OCI-LY3 (cell line): ENCODE measurements around the gene COL12A1.
A peak's percentile ranks its signal among the peaks of the same experiment; 100 is the strongest.

Experiments used
- H2AFZ ChIP-seq: fragments of 200-600, 300-600 bp; shearing (Covaris generic); 2 replicates; pipeline ENCODE4 v1.6.0; 2014; ENCODE audit warnings: antibody characterized with exemption, low read depth, low read length
- H3K27ac ChIP-seq: fragments of 200-600, 300-600 bp; sonication (generic); 2 replicates; pipeline ENCODE4 v1.5.1; 2014; ENCODE audit warnings: mild to moderate bottlenecking, low read length, moderate library complexity, mixed read lengths
- H3K27me3 ChIP-seq: fragments of 200-600, 300-600 bp; sonication (generic); 2 replicates; pipeline ENCODE4 v1.6.1; 2014; ENCODE audit warnings: low read depth, low read length, mixed read lengths
- H3K36me3 ChIP-seq: fragments of 200-600, 300-600 bp; sonication (generic); replicated peaks from 2 replicates; pipeline ENCODE3; 2014; ENCODE audit warnings: low read depth, low read length, mixed read lengths
- H3K4me1 ChIP-seq: fragments of 300-600, 200-600 bp; sonication (generic); 2 replicates; pipeline ENCODE4 v1.6.1; 2014; ENCODE audit warnings: low read length, mixed read lengths
- H3K4me2 ChIP-seq: fragments of 200-600, 300-600 bp; sonication (generic); 2 replicates; pipeline ENCODE4 v1.6.1; 2014; ENCODE audit warnings: low read length, mixed read lengths
- H3K4me3 ChIP-seq: fragments of 300-600, 200-600 bp; sonication (generic); 2 replicates; pipeline ENCODE4 v1.5.1; 2014; ENCODE audit warnings: antibody characterized with exemption, mild to moderate bottlenecking, low read length, moderate library complexity
- H3K79me2 ChIP-seq: fragments of 300-600, 200-600 bp; shearing (Covaris generic); 2 replicates; pipeline ENCODE4 v1.6.1; 2014; ENCODE audit warnings: mild to moderate bottlenecking, low read length, mixed read lengths
- H3K9ac ChIP-seq: fragments of 300-600, 200-600 bp; shearing (Covaris generic); 2 replicates; pipeline ENCODE4 v1.6.0; 2014; ENCODE audit warnings: mild to moderate bottlenecking, low read length, moderate library complexity
- H3K9me3 ChIP-seq: fragments of 200-600, 300-600 bp; shearing (Covaris generic); 2 replicates; pipeline ENCODE4 v1.6.1; 2014; ENCODE audit warnings: low read length, mixed read lengths; ENCODE audit not compliant: insufficient read depth
- H4K20me1 ChIP-seq: fragments of 200-600, 300-600 bp; sonication (generic); 2 replicates; pipeline ENCODE4 v1.6.1; 2016; ENCODE audit warnings: low read length, mixed read lengths; ENCODE audit not compliant: insufficient read depth
- EZH2phosphoT487 ChIP-seq: fragments of 200-600 bp; shearing (Covaris generic); IDR thresholded peaks from 2 replicates; pipeline ENCODE4 v1.6.1; 2018; ENCODE audit warnings: antibody characterized with exemption, mixed run types, low read depth
- TF ChIP-seq, protein P1 (sequence below): fragments of 200-600, 300-600 bp; sonication (generic); IDR thresholded peaks from 2 replicates; pipeline ENCODE4 v1.5.1; 2014; ENCODE audit warnings: antibody characterized with exemption, low read length, low read depth

Gene COL12A1

DNA sequence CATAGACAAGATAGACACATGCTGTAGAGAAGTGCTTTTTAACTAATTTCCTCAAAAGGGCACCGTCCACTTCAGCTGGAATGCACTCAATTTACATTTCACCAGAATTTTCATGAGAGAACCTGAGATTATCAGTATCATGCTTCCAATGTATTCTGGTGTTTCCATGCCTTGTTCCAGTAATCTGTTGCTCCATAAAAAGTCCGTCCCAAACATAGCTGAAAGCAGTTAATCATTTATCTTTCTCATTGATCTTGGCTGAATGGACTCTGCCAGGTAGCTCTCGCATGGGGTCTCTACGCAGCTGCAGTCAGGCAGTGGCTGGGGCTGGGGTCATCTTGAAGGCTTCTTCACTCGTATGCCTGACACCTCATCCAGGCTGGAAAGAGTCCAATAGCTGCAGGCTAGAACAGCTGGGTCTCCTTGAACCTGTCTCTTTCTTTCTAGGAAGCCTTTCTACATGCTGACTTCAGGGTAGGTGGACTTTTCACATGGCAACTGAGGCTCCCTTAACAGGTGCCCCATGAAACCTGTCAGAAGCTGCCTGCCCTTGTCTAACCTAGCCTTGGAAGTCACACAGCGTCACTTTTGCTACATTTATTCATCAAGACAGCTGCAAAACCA lies 18.6 kb upstream of the COL12A1 start:
- Histone ChIP-seq H3K4me3 (no peak overlapping the region), H3K79me2 (no peaks in the 10 kb centered on the region), H3K36me3 (no peaks in the 10 kb centered on the region), H3K27me3 (no peaks in the 10 kb centered on the region), H3K9me3 (no peaks in the 10 kb centered on the region), H3K4me2 (no peak overlapping the region), H3K9ac (no peak overlapping the region), H2AFZ (no peak overlapping the region), H3K4me1 (no peaks in the 10 kb centered on the region), H4K20me1 (no peaks in the 10 kb centered on the region), H3K27ac (no peak overlapping the region)
- TF ChIP-seq EZH2phosphoT487, result no peak
- TF ChIP-seq, protein P1, sequence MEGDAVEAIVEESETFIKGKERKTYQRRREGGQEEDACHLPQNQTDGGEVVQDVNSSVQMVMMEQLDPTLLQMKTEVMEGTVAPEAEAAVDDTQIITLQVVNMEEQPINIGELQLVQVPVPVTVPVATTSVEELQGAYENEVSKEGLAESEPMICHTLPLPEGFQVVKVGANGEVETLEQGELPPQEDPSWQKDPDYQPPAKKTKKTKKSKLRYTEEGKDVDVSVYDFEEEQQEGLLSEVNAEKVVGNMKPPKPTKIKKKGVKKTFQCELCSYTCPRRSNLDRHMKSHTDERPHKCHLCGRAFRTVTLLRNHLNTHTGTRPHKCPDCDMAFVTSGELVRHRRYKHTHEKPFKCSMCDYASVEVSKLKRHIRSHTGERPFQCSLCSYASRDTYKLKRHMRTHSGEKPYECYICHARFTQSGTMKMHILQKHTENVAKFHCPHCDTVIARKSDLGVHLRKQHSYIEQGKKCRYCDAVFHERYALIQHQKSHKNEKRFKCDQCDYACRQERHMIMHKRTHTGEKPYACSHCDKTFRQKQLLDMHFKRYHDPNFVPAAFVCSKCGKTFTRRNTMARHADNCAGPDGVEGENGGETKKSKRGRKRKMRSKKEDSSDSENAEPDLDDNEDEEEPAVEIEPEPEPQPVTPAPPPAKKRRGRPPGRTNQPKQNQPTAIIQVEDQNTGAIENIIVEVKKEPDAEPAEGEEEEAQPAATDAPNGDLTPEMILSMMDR, result no peak

DNA sequence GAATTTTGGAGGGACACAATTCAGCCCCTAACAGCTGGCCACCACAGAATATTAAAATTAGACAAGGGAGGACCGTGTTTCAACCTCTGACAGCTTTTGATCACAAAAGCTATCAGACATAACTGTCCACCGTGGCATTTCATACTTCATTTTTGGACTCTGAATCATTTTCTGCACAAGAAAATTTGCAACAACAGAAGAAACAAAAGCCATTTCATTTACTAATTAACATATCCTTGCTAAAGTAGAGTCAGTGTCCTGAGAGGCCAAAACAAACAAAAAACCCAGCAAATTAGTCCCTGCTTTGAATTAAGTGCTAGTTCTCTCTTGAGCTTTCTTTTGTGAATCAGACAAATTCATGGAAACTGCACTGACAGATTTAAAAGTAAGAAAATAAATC lies 17.6 kb upstream of the COL12A1 start:
- no peaks in the 10 kb centered on the region for H3K27me3 ChIP-seq
- H3K4me1 ChIP-seq, result no peaks in the 10 kb centered on the region
- no peak overlapping the region for H3K9ac ChIP-seq
- TF ChIP-seq, protein P1, result no peak
- TF ChIP-seq EZH2phosphoT487, result no peak
- no peaks in the 10 kb centered on the region for H3K79me2 ChIP-seq
- H3K27ac ChIP-seq, result no peak overlapping the region
- H4K20me1 ChIP-seq, result no peaks in the 10 kb centered on the region
- no peaks in the 10 kb centered on the region for H3K36me3 ChIP-seq
- peak overlapping the region; percentile 69 for H2AFZ ChIP-seq
- H3K4me2 ChIP-seq, result no peak overlapping the region
- no peak overlapping the region for H3K4me3 ChIP-seq
- no peaks in the 10 kb centered on the region for H3K9me3 ChIP-seq

DNA sequence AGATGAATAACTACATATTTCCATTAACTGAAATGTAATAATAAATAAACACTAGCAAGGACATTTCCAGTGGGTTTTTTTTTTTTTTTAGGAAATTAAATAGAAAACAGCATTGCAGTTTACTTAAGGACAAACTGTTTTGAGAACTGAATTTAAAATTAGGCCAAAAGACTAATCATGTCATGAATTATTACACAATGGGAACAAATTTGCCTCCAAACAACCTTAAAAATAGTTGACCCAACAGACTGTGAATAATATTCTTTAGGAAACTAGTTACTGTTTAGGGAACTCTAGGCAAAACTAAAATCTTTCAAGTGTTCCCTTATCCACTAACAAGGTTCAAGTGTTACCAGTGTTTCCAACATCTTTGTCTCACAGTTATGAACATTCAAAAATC lies 16.4 kb upstream of the COL12A1 start:
- TF ChIP-seq EZH2phosphoT487, result no peak
- TF ChIP-seq, protein P1, result no peak
- Histone ChIP-seq H3K4me3 (no peak overlapping the region), H3K79me2 (no peaks in the 10 kb centered on the region), H3K4me2 (no peak overlapping the region), H3K9me3 (no peaks in the 10 kb centered on the region), H3K4me1 (peaks cover 2% of the 10 kb centered on the region), H3K27me3 (no peaks in the 10 kb centered on the region), H2AFZ (no peak overlapping the region), H3K27ac (no peak overlapping the region), H3K9ac (no peak overlapping the region), H3K36me3 (no peaks in the 10 kb centered on the region), H4K20me1 (no peaks in the 10 kb centered on the region)

DNA sequence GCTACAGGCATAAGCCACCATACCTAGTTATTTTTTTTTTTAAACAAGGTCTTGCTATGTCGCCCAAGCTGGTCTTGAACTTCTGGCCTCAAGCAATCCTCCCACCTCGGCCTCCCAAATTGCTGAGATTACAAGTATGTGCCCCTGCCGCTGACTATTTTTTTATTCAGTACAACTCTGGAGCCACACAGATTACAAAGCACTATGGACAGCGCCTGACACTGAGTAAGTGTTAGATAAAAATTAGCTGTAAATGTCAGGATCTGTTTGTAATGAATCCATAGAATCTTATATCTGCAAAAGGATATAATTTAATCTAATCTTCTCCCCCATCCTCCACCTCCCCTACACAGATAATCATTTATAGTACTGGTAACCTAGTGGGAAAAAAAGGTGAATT lies 15.3 kb upstream of the COL12A1 start:
- Histone ChIP-seq H3K9me3 (no peaks in the 10 kb centered on the region), H3K4me3 (no peak overlapping the region), H3K9ac (no peak overlapping the region), H3K79me2 (no peaks in the 10 kb centered on the region), H3K4me1 (peaks cover 6% of the 10 kb centered on the region), H3K27me3 (no peaks in the 10 kb centered on the region), H3K27ac (no peak overlapping the region), H3K36me3 (no peaks in the 10 kb centered on the region), H3K4me2 (no peak overlapping the region), H2AFZ (no peak overlapping the region), H4K20me1 (no peaks in the 10 kb centered on the region)
- TF ChIP-seq EZH2phosphoT487, result no peak
- TF ChIP-seq, protein P1, result no peak
